Measurements from ENCODE around the gene FOLR2.

The FOLR2 gene

GRCh38 chr11:72174302-72175070 is 42.1 kb upstream of the FOLR2 start:
- Histone ChIP-seq H3K27ac (ENCODE audit: low read depth, low read length, poor library complexity, severe bottlenecking) (no peak overlapping the region), H3K4me1 (ENCODE audit: insufficient read depth, low read length, severe bottlenecking) (no peaks in the 10 kb centered on the region), H3K4me2 (ENCODE audit: low read length) (no peak overlapping the region), H3F3A (ENCODE audit: insufficient read depth, low read length) (no peaks in the 10 kb centered on the region), H3K4me3 (ENCODE audit: low read depth, low read length, poor library complexity, severe bottlenecking) (no peak overlapping the region), H2AFZ (ENCODE audit: low read length) (no peak overlapping the region), H3K36me3 (ENCODE audit: insufficient read depth, low read length) (no peaks in the 10 kb centered on the region), H3K27me3 (ENCODE audit: insufficient read depth, low read length) (0 out of 2 replicates have a peak, but pooled peaks cover 3% of the 10 kb centered on the region), H3K79me2 (ENCODE audit: insufficient read depth, low read length) (no peaks in the 10 kb centered on the region), H3K9ac (ENCODE audit: low read length) (no peak overlapping the region), H3K9me3 (ENCODE audit: low read length) (no peaks in the 10 kb centered on the region), H3K9me2 (ENCODE audit: low read depth, low read length) (no peaks in the 10 kb centered on the region), H4K20me1 (ENCODE audit: insufficient read depth, low read length) (no peaks in the 10 kb centered on the region)
- no peak for TF ChIP-seq EZH2 (IDR thresholded peaks at IDR 0.05; ENCODE audit: borderline replicate concordance, low read length)
- TF ChIP-seq CTCF (IDR thresholded peaks at IDR 0.05; ENCODE audit: low read length) = no peak

- no peak overlapping the region for H3K27ac ChIP-seq (ENCODE audit: low read depth, low read length, poor library complexity, severe bottlenecking)
- no peak for TF ChIP-seq EZH2 (IDR thresholded peaks at IDR 0.05; ENCODE audit: borderline replicate concordance, low read length)
- TF ChIP-seq CTCF (IDR thresholded peaks at IDR 0.05; ENCODE audit: low read length) = no peak
Observed at GRCh38 chr11:72177656-72178055, 38.9 kb upstream of the FOLR2 start.

GRCh38 chr11:72179049-72179803 is 37.4 kb upstream of the FOLR2 start:
- Histone ChIP-seq H3K4me2 (ENCODE audit: low read length) (no peak overlapping the region), H3K4me1 (ENCODE audit: insufficient read depth, low read length, severe bottlenecking) (no peaks in the 10 kb centered on the region), H2AFZ (ENCODE audit: low read length) (no peak overlapping the region), H3K79me2 (ENCODE audit: insufficient read depth, low read length) (no peaks in the 10 kb centered on the region), H3K9me3 (ENCODE audit: low read length) (no peaks in the 10 kb centered on the region), H3K27me3 (ENCODE audit: insufficient read depth, low read length) (0 out of 2 replicates have a peak, but pooled peaks cover 3% of the 10 kb centered on the region), H3K9ac (ENCODE audit: low read length) (no peak overlapping the region), H4K20me1 (ENCODE audit: insufficient read depth, low read length) (no peaks in the 10 kb centered on the region), H3F3A (ENCODE audit: insufficient read depth, low read length) (no peaks in the 10 kb centered on the region), H3K4me3 (ENCODE audit: low read depth, low read length, poor library complexity, severe bottlenecking) (no peak overlapping the region), H3K27ac (ENCODE audit: low read depth, low read length, poor library complexity, severe bottlenecking) (no peak overlapping the region), H3K36me3 (ENCODE audit: insufficient read depth, low read length) (no peaks in the 10 kb centered on the region), H3K9me2 (ENCODE audit: low read depth, low read length) (no peaks in the 10 kb centered on the region)
- TF ChIP-seq CTCF (IDR thresholded peaks at IDR 0.05; ENCODE audit: low read length) (no peak), EZH2 (IDR thresholded peaks at IDR 0.05; ENCODE audit: borderline replicate concordance, low read length) (no peak)

More at GRCh38 chr11:72177656-72178055, 38.9 kb upstream of the FOLR2 start:
- Histone ChIP-seq H2AFZ (ENCODE audit: low read length) (no peak overlapping the region), H3K4me2 (ENCODE audit: low read length) (no peak overlapping the region), H3K9me3 (ENCODE audit: low read length) (no peaks in the 10 kb centered on the region), H3F3A (ENCODE audit: insufficient read depth, low read length) (no peaks in the 10 kb centered on the region), H3K4me1 (ENCODE audit: insufficient read depth, low read length, severe bottlenecking) (no peaks in the 10 kb centered on the region), H3K9me2 (ENCODE audit: low read depth, low read length) (no peaks in the 10 kb centered on the region), H3K27me3 (ENCODE audit: insufficient read depth, low read length) (0 out of 2 replicates have a peak, but pooled peaks cover 3% of the 10 kb centered on the region), H3K9ac (ENCODE audit: low read length) (no peak overlapping the region), H3K4me3 (ENCODE audit: low read depth, low read length, poor library complexity, severe bottlenecking) (no peak overlapping the region), H4K20me1 (ENCODE audit: insufficient read depth, low read length) (no peaks in the 10 kb centered on the region), H3K79me2 (ENCODE audit: insufficient read depth, low read length) (no peaks in the 10 kb centered on the region), H3K36me3 (ENCODE audit: insufficient read depth, low read length) (no peaks in the 10 kb centered on the region)

Measured in OCI-LY1 (cell line).